ENCODE results near the gene SMIM8.
A peak's percentile ranks its signal among the peaks of the same experiment; 100 is the strongest.
"Not testable (repeated sequence)": the region's sequence is repeated elsewhere in the genome, so short reads cannot be mapped to it uniquely, and the experiment has no call there.

SMIM8 gene

GRCh38 chr6:87322304-87323212 lies at the start of gene SMIM8:
Gene SMIM8 (plus strand): TSS chr6:87322588. CDS start chr6:87337032, 14,444 bp downstream.
- DNase-seq = peak; percentile 63 to 81 (median 77)

- no peak for DNase-seq
Measured at GRCh38 chr6:87274660-87275274, 47.6 kb upstream of the SMIM8 start.

GRCh38 chr6:87276624-87277023 lies 45.8 kb upstream of the SMIM8 start:
- no peak for DNase-seq

- DNase-seq = no peak
Measured at GRCh38 chr6:87277123-87277522, 45.3 kb upstream of the SMIM8 start.

- peak in 1 of 6 experiments; percentile 9 for DNase-seq
Measured at GRCh38 chr6:87279196-87279595, 43.2 kb upstream of the SMIM8 start.

- no peak for DNase-seq
Measured at GRCh38 chr6:87281426-87281825, 41.0 kb upstream of the SMIM8 start.

- no peak for DNase-seq
Measured at GRCh38 chr6:87282743-87283142, 39.6 kb upstream of the SMIM8 start.

- DNase-seq = no peak
Measured at GRCh38 chr6:87283461-87283860, 38.9 kb upstream of the SMIM8 start.

GRCh38 chr6:87287251-87287650 lies 35.1 kb upstream of the SMIM8 start:
- DNase-seq = no peak

GRCh38 chr6:87289571-87289970 lies 32.8 kb upstream of the SMIM8 start:
- no peak for DNase-seq

- DNase-seq = no peak
Measured at GRCh38 chr6:87291883-87292282, 30.5 kb upstream of the SMIM8 start.

- DNase-seq = no peak
Measured at GRCh38 chr6:87293526-87293925, 28.9 kb upstream of the SMIM8 start.

- no peak for DNase-seq
Measured at GRCh38 chr6:87297119-87297518, 25.3 kb upstream of the SMIM8 start.

- not testable (repeated sequence) for DNase-seq
Measured at GRCh38 chr6:87301277-87301676, 21.1 kb upstream of the SMIM8 start.

GRCh38 chr6:87308970-87309369 lies 13.4 kb upstream of the SMIM8 start:
- DNase-seq = no peak

GRCh38 chr6:87312860-87313259 lies 9.5 kb upstream of the SMIM8 start:
- no peak for DNase-seq

GRCh38 chr6:87315071-87315470 lies 7.3 kb upstream of the SMIM8 start:
- no peak for DNase-seq

GRCh38 chr6:87319271-87319987 lies 3.0 kb upstream of the SMIM8 start:
- DNase-seq = no peak

- not testable (repeated sequence) for DNase-seq
Measured at GRCh38 chr6:87323880-87324279, 1.5 kb downstream of the SMIM8 start.

- DNase-seq = no peak
Measured at GRCh38 chr6:87330961-87331360, 8.6 kb downstream of the SMIM8 start.

GRCh38 chr6:87333033-87333432 lies 10.6 kb downstream of the SMIM8 start:
- no peak for DNase-seq

GRCh38 chr6:87333591-87334181 lies 11.3 kb downstream of the SMIM8 start:
- DNase-seq = peak in 3 of 6 experiments; percentile 6 to 30 (median 17)

- no peak for DNase-seq
Measured at GRCh38 chr6:87334683-87335082, 12.3 kb downstream of the SMIM8 start.
